ENCODE measurements around the gene C3. TPM values are rescaled to one million over a fixed set of nuclear protein-coding genes. Genes with fewer than 3 reads are reported as not detected.

C3 gene
- total RNA-seq, result 0.09 TPM in 2 replicates

GRCh38 chr19:6720369-6721137 lies at the start of gene C3:
Gene C3, minus strand, starts transcription at chr19:6720650. Its CDS starts 61 bp downstream, at chr19:6720589.

GRCh38 chr19:6767357-6768235 lies 47.1 kb upstream of the C3 start, which contains the start of gene SH2D3A:
Gene SH2D3A, minus strand, starts transcription at chr19:6767435. Its CDS starts 3,687 bp downstream, at chr19:6763748.

GRCh38 chr19:6739390-6739882 lies 19.0 kb upstream of the C3 start, which contains the start of gene TRIP10:
Gene TRIP10, plus strand, starts transcription at chr19:6739680. Its CDS starts 82 bp downstream, at chr19:6739762.

GRCh38 chr19:6737284-6737872 lies 16.9 kb upstream of the C3 start, which contains the start of gene GPR108:
Gene GPR108, minus strand, starts transcription at chr19:6737580. Its CDS starts 4 bp downstream, at chr19:6737576.

Other genes starting within 250 kb of the C3 start
- gene DENND1C, start 238.9 kb downstream of the C3 start, total RNA-seq, result not detected in 2 replicates
- not detected in 2 replicates for gene TUBB4A, start 218.3 kb downstream of the C3 start, total RNA-seq
- 0.75 and 0.99 TPM in 2 replicates for gene TNFSF9, start 189.6 kb downstream of the C3 start, total RNA-seq
- not detected in 2 replicates for gene CD70, start 129.5 kb downstream of the C3 start, total RNA-seq
- gene TNFSF14, start 50.5 kb downstream of the C3 start, total RNA-seq, result not detected in 2 replicates
- gene GPR108, start 16.9 kb upstream of the C3 start, total RNA-seq, result 44.4 and 45.6 TPM in 2 replicates
- gene TRIP10, start 19.0 kb upstream of the C3 start, total RNA-seq, result 40.3 and 57.7 TPM in 2 replicates
- gene SH2D3A, start 46.8 kb upstream of the C3 start, total RNA-seq, result 0.18 and 0.38 TPM in 2 replicates
- gene VAV1, start 52.1 kb upstream of the C3 start, total RNA-seq, result not detected in 2 replicates
- gene ADGRE1, start 166.9 kb upstream of the C3 start, total RNA-seq, result not detected in 2 replicates

All from endothelial cell of coronary artery (primary cell).